Measurements from ENCODE around the gene BTBD6.

BTBD6 gene

GRCh38 chr14:105229099-105229655 lies 19.2 kb upstream of the BTBD6 start:
- DNase-seq (ENCODE audit: low spot score), result no peak

- DNase-seq (ENCODE audit: low spot score), result no peak
Measured at GRCh38 chr14:105240811-105241576, 7.3 kb upstream of the BTBD6 start.

DNA sequence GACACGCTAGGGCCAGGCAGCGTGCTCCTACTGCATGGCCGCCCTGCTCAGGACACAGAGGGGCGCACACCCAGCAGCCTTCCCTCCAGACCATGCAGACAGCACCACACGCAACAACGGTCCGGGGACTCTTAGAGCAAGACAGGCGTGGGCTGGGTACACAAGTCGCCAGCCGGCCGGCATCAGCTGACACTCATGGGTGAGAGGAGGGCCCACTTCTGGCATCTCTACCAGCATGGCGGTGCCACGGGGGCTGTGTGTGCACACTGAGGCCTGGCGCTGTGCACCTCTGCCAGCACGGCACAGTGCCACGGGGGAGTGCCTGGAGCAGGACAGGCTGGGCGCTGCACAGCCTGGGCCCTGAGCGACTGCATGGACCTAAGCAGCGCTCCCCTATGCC lies 6.7 kb upstream of the BTBD6 start:
- DNase-seq (ENCODE audit: low spot score), result no peak

DNA sequence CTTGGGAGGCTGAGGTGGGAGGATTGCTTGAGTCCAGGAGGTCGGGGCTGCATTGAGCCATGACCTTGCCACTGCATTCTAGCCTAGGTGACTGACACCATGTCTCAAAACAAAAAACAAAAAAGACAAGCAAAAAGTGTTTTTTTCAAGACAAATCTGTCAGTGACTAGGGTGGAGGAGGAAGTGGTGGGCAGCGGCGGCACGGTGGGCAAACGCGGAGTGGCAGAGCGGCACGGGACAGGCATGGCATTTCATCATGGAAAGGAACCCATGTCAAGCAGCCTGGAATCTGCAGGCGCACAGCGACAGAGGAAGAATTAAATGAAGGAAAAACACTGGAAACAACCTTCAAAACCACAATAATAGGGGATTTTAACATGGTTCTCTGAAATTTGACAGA lies 4.0 kb upstream of the BTBD6 start:
- DNase-seq (ENCODE audit: low spot score), result no peak

GRCh38 chr14:105247026-105247425 lies 1.3 kb upstream of the BTBD6 start:
- DNase-seq (ENCODE audit: low spot score), result no peak

DNA sequence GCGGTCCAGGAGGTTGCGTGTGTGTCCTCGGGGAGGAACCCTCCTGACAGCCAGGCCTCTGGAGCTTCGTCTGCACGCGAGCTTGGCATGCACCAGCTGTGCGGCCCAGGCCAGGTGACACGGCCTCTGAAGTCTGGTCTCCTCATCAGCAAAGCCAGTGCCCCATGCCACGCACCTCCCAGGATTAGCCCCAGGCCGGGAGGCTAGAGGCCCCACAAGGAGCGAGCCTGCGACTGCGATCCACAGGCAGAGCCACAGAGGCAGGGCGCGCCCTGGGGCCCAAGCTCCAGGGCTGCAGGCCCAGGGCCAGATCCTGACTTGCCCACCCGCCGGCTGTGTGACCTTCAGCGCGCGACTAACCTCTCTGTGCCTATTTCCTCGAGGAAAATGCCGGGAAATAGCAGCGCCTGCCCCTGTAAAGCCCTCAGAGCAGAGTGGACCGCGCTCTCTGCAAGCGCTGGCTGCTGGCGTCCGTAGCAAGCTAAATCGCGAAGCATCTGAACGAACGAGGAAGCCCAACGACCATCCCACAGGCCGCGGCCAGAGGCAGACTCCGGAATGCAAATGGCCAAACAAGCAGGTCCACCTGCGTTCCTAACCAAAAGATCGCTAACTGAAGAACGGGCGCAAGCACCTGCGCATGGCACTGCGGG lies 492 bp upstream of the BTBD6 start:
- no peak for DNase-seq (ENCODE audit: low spot score)

- DNase-seq (ENCODE audit: low spot score), result no peak
Measured at GRCh38 chr14:105249182-105250007, 1.1 kb downstream of the BTBD6 start.

DNA sequence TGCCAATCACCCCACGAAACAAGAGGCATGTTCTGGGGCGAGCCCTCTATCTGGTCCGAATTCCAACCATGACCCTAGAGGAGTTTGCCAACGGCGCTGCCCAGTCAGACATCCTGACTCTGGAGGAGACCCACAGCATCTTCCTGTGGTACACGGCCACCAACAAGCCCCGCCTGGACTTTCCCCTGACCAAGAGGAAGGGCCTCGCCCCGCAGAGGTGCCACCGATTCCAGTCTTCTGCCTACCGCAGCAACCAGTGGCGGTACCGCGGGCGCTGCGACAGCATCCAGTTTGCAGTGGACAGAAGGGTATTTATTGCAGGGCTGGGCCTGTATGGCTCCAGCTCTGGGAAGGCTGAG lies 1.7 kb downstream of the BTBD6 start:
- DNase-seq (ENCODE audit: low spot score), result no peak

DNA sequence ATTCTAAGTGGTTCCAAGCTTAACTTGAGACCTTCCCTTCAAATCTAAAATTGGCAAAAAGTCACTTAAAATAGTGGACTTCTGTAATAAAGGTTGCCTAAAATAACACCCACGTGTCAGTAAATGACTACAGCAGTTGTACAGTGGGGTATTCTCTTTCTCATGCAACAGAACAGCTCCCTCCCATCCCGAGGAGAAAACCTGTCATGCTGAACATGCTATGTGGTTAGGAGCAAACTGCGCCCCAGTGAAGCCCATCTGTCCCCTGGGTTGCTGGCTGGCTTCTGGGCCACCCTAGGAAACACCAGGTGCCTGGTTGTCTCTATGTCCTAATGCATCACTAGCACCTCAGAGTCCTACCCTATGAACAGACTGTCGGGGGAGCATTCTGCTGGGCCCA lies 2.7 kb downstream of the BTBD6 start:
- DNase-seq (ENCODE audit: low spot score), result no peak

GRCh38 chr14:105251920-105252319 lies 3.6 kb downstream of the BTBD6 start:
- no peak for DNase-seq (ENCODE audit: low spot score)

GRCh38 chr14:105252552-105253328 lies 4.4 kb downstream of the BTBD6 start:
- DNase-seq (ENCODE audit: low spot score), result no peak

DNA sequence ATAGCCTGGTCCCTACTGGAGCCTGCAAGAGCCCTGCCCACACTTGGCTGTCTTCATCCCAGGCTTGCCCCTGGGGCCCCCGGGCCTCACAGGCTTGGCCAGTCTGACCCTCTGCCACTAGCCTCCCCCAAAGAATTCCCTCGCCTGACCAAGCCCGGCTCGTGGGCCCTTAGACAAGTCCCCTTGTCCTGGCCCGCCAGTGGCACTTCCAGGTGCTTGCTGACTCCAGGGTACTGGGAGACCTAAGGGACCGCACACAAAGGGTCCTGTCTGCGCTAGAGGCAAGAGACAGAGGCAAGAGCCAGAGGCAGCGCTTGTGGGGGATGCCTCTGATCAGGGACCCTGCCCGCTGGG lies 5.0 kb downstream of the BTBD6 start:
- DNase-seq (ENCODE audit: low spot score), result no peak

DNA sequence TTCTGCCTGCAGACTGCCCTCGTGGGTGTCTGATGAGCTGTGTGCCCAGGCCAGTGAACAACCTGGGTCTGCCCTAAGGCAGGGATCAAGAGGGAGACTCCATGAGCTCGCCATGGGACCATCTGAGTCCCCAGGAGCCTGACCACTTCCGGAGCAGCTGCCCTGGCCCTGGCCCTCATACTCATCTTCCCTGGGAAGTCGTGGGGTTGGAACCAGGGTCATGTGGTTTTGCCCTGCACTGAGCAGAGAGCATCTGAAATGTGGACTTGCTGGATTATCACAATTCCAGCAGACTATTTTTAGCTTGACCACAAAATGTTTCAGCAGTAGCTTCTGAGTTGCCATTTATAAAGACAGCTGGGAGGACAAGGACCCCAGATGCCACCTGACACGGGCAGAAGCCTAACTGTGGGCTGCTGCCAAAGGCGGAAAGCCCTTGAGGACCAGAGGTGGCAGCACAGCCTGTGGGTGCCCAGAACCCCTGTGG lies 6.7 kb downstream of the BTBD6 start:
- DNase-seq (ENCODE audit: low spot score), result peak; percentile 70

DNA sequence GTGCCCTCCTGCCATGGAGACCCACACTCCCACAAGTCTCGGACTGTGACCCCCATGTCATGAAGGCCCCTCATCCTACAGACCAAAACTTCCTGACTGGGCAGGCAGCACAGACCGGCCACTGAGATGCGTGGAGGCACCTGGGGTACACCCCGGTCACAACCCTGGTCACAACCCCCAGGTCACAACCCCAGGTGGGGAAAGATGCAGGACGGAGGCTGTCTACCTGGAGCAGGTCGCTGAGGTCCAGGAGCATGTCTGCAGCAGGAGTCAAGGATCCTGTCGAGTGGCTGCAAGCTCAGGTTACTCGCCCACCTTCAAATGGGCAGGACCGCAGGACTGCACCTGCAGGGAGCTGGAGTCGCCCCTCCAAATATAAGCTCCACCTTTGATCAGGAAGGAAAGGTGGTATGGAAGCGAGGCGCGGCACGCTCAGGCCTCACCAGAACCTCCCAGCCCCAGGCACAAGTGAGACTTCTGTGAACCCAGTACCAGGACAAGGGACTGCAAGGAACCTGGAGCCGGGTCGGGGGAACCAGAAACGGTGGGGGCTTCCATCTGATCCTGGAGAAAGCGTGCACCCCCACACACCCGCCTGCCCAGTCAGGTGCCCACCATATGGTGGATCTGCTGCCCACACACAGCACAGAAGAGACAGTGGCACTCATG lies 8.1 kb downstream of the BTBD6 start:
- DNase-seq (ENCODE audit: low spot score), result no peak

DNA sequence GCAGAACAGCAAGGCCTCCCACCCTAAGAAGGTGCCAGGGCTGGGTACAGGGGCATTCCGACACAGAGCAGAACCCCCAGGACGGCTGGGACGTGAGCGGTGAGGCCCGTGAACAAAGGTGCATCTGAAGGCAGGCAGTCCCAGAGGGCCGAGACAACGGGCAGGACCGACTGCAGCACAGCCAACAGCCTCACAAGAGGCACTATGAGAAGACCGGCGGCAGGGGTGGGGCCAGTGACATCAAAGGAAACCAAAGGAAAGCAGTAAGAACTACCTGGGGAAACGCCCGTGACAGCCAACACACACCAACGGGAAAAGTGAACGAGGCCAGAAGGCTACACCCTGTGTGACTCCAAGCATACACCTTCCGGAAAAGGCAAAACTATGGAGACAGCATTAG lies 9.1 kb downstream of the BTBD6 start:
- no peak for DNase-seq (ENCODE audit: low spot score)

DNA sequence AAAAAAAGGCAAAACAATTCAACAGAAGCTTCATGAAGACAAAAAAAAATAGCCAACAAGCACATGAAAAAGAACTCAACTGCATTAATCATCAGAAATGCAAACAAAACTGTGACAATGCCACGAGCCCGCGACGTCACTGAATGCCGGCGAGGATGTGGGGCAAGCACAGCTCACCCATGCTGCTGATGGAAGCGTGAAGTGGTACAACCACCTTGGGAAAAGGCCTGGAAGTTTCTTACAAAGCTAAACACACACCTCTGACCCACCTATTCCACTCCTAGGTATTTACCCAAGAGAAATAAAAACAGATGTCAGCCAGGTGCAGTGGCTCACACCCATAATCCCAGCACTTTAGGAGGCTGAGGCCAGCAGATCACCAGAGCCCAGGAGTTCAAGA lies 10.5 kb downstream of the BTBD6 start:
- no peak for DNase-seq (ENCODE audit: low spot score)

DNA sequence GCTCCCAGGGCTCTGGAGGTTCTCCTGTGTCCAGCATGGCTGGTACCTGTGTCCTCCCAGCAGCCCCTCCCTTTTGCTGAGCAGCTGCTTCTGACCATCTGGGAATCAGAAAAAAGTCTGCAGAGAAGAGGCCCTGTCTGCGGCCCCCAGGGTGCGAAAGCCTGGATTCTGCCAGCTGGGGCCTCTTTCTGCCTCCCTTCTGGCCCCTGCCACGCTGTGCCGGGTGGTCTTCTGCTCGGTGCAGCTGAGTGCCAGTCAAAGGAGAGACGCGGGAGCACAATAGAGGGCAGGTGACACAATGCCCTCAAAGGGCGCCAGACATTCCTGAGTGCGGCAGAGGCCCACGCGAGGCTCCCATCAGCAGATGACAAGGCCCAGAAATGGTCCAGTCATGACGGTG lies 12.6 kb downstream of the BTBD6 start:
- DNase-seq (ENCODE audit: low spot score), result no peak

DNA sequence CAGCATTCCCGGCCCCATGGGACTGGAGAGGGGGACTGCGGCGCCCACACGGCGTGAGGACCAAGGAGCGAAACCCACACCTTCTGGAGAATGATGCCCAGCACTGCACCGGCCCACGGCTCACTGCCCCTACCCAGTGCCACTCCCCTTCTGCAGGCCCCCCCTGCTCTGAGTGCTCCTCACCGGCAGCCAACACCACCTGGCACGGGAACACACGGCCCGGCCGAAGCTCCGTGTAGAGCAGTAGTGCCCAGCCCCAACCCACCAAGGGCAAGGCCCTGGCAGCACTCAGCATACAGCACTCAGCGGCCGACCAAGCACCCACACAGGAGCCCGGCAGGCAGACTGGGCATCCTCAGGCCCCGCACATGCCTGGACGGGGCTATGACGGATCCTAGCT lies 13.4 kb downstream of the BTBD6 start:
- DNase-seq (ENCODE audit: low spot score), result no peak

- no peak for DNase-seq (ENCODE audit: low spot score)
Measured at GRCh38 chr14:105267820-105268548, 19.7 kb downstream of the BTBD6 start.

GRCh38 chr14:105268736-105269354 lies 20.5 kb downstream of the BTBD6 start:
- DNase-seq (ENCODE audit: low spot score), result no peak
